GM18502 (cell line): ENCODE results near the gene SDK1.

Experiments
- ATAC-seq: cut with Tn5 transposase; IDR thresholded peaks from one replicate; pipeline ENCODE4 v1.9.1; 2021; ENCODE audit warnings: mild to moderate bottlenecking; ENCODE audit not compliant: unreplicated experiment, poor library complexity

SDK1 gene

GRCh38 chr7:3282457-3282856, 18.6 kb upstream of the SDK1 start:
- no peak for ATAC-seq

GRCh38 chr7:3283130-3283704, 17.8 kb upstream of the SDK1 start:
- ATAC-seq, result no peak

GRCh38 chr7:3285652-3286051, 15.4 kb upstream of the SDK1 start:
- ATAC-seq, result no peak

- ATAC-seq, result no peak
Measured at GRCh38 chr7:3289996-3290395, 11.1 kb upstream of the SDK1 start.

GRCh38 chr7:3292694-3293093, 8.4 kb upstream of the SDK1 start:
- ATAC-seq, result no peak

GRCh38 chr7:3294432-3295100, 6.5 kb upstream of the SDK1 start:
- no peak for ATAC-seq

GRCh38 chr7:3297105-3297819, 3.8 kb upstream of the SDK1 start:
- ATAC-seq, result no peak

- no peak for ATAC-seq
Measured at GRCh38 chr7:3300221-3300650, 816 bp upstream of the SDK1 start.

GRCh38 chr7:3301449-3301731, 338 bp downstream of the SDK1 start:
- ATAC-seq, result no peak

- ATAC-seq, result no peak
Measured at GRCh38 chr7:3301831-3302618, 973 bp downstream of the SDK1 start.

- ATAC-seq, result no peak
Measured at GRCh38 chr7:3302681-3303320, 1.7 kb downstream of the SDK1 start.

GRCh38 chr7:3304131-3304530, 3.1 kb downstream of the SDK1 start:
- no peak for ATAC-seq

- no peak for ATAC-seq
Measured at GRCh38 chr7:3307435-3307834, 6.4 kb downstream of the SDK1 start.

GRCh38 chr7:3309140-3309539, 8.1 kb downstream of the SDK1 start:
- ATAC-seq, result no peak

- no peak for ATAC-seq
Measured at GRCh38 chr7:3309956-3310355, 8.9 kb downstream of the SDK1 start.

- no peak for ATAC-seq
Measured at GRCh38 chr7:3310884-3311283, 9.8 kb downstream of the SDK1 start.

GRCh38 chr7:3312583-3312982, 11.5 kb downstream of the SDK1 start:
- ATAC-seq, result no peak

- ATAC-seq, result no peak
Measured at GRCh38 chr7:3318874-3319273, 17.8 kb downstream of the SDK1 start.

- ATAC-seq, result no peak
Measured at GRCh38 chr7:3321206-3321605, 20.2 kb downstream of the SDK1 start.

GRCh38 chr7:3321745-3322144, 20.7 kb downstream of the SDK1 start:
- no peak for ATAC-seq

- no peak for ATAC-seq
Measured at GRCh38 chr7:3326246-3326645, 25.2 kb downstream of the SDK1 start.
